NCI-H2081 treated with DMSO at 0.1 percent for 48 hours (cell line): ENCODE measurements around the gene PRKCZ.

Experiments
- DNase-seq: peaks from one replicate; lab custom pipeline; 2025; lab: John Stamatoyannopoulos, UW

Gene PRKCZ

GRCh38 chr1:2046174-2046917 lies 3.9 kb upstream of the PRKCZ start:
- DNase-seq = no peak

GRCh38 chr1:2046953-2047748 lies 3.1 kb upstream of the PRKCZ start:
- DNase-seq = no peak

GRCh38 chr1:2047749-2048729 lies 2.2 kb upstream of the PRKCZ start:
- no peak for DNase-seq

- no peak for DNase-seq
Measured at GRCh38 chr1:2049225-2049717, 940 bp upstream of the PRKCZ start.

GRCh38 chr1:2050461-2050792 lies 216 bp downstream of the PRKCZ start:
- no peak for DNase-seq

GRCh38 chr1:2050793-2051682 lies 827 bp downstream of the PRKCZ start:
- no peak for DNase-seq

- no peak for DNase-seq
Measured at GRCh38 chr1:2052054-2052679, 2.0 kb downstream of the PRKCZ start.

GRCh38 chr1:2052756-2053155 lies 2.5 kb downstream of the PRKCZ start:
- no peak for DNase-seq

GRCh38 chr1:2053217-2053616 lies 3.0 kb downstream of the PRKCZ start:
- no peak for DNase-seq

- DNase-seq = no peak
Measured at GRCh38 chr1:2053784-2054376, 3.7 kb downstream of the PRKCZ start.

- DNase-seq = no peak
Measured at GRCh38 chr1:2054560-2054959, 4.3 kb downstream of the PRKCZ start.

- no peak for DNase-seq
Measured at GRCh38 chr1:2055911-2056575, 5.8 kb downstream of the PRKCZ start.

GRCh38 chr1:2056955-2057590 lies 6.9 kb downstream of the PRKCZ start:
- no peak for DNase-seq

GRCh38 chr1:2059290-2059953 lies 9.2 kb downstream of the PRKCZ start:
- DNase-seq = no peak

- DNase-seq = no peak
Measured at GRCh38 chr1:2060072-2060471, 9.9 kb downstream of the PRKCZ start.

GRCh38 chr1:2060535-2060934 lies 10.3 kb downstream of the PRKCZ start:
- no peak for DNase-seq

GRCh38 chr1:2061065-2061778 lies 11.0 kb downstream of the PRKCZ start:
- no peak for DNase-seq

GRCh38 chr1:2065699-2066098 lies 15.5 kb downstream of the PRKCZ start:
- DNase-seq = no peak
